NB4 (cell line): ENCODE measurements around the gene SMC1B.
"Not testable (repeated sequence)": the region's sequence is repeated elsewhere in the genome, so short reads cannot be mapped to it uniquely, and the experiment has no call there.

Experiments
- DNase-seq: peaks from one replicate; pipeline ENCODE4 v3.0.0; 2010; ENCODE audit warnings: low read depth
- H3K4me3 ChIP-seq: one replicate; pipeline ENCODE4 v1.5.1; 2011; ENCODE audit warnings: mild to moderate bottlenecking, low read depth, low read length, moderate library complexity
- MYC ChIP-seq: IDR thresholded peaks from 2 replicates; pipeline ENCODE4 v1.6.1; 2011; ENCODE audit warnings: low read depth, low read length
- POLR2A ChIP-seq: IDR thresholded peaks from 2 replicates; pipeline ENCODE4 v1.6.1; 2011; ENCODE audit warnings: mild to moderate bottlenecking; ENCODE audit not compliant: insufficient read length; ENCODE audit errors: extremely low read depth
- TF ChIP-seq, protein P1 (sequence below): IDR thresholded peaks from one replicate; pipeline ENCODE4 v1.5.1; 2012; ENCODE audit warnings: low read depth, low read length
- TF ChIP-seq, protein P2 (sequence below): IDR thresholded peaks from 2 replicates; pipeline ENCODE4 v1.6.1; 2011; ENCODE audit warnings: low read depth, low read length

SMC1B gene

DNA sequence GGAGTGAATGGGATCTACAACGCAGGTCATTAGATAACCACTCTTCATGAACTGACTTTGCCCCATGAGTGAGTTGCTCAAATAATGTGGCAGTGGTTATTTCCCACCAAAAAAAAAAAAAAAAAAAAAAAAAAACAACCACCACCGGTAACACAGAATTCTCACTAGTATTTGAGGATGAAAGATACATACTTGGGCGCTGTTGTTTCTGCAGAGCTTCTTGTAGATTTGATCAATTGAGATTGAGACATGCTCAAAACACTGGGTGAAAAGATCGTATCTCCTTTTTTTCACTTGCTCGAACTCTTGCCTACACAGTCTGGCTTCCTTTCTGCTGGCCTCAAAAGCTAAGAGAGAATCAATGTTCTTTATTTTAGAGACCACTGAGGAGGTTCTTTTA, 59.6 kb downstream of the SMC1B start:
- H3K4me3 ChIP-seq: no peak overlapping the region
- TF ChIP-seq POLR2A (no peak), MYC (no peak)
- TF ChIP-seq, protein P1, sequence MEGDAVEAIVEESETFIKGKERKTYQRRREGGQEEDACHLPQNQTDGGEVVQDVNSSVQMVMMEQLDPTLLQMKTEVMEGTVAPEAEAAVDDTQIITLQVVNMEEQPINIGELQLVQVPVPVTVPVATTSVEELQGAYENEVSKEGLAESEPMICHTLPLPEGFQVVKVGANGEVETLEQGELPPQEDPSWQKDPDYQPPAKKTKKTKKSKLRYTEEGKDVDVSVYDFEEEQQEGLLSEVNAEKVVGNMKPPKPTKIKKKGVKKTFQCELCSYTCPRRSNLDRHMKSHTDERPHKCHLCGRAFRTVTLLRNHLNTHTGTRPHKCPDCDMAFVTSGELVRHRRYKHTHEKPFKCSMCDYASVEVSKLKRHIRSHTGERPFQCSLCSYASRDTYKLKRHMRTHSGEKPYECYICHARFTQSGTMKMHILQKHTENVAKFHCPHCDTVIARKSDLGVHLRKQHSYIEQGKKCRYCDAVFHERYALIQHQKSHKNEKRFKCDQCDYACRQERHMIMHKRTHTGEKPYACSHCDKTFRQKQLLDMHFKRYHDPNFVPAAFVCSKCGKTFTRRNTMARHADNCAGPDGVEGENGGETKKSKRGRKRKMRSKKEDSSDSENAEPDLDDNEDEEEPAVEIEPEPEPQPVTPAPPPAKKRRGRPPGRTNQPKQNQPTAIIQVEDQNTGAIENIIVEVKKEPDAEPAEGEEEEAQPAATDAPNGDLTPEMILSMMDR: no peak
- TF ChIP-seq, protein P2, sequence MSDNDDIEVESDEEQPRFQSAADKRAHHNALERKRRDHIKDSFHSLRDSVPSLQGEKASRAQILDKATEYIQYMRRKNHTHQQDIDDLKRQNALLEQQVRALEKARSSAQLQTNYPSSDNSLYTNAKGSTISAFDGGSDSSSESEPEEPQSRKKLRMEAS: no peak
- no peak for DNase-seq

DNA sequence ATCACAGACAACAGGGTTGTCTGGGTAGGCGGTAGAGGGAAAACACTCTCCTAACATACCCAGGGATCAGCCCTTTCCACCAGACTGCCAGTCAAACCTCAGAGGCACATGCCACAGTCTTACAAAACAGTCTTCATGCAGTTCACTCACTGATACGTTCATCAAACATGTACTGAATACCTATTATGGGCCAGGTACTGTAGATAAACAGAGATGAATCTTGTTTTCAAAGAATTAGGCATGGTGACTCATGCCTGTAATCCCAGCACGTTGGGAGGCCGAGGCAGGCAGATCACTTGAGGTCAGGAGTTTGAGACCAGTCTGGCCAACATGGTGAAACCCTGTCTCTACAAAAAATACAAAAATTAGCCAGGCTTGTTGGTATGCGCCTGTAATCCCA, 60.6 kb downstream of the SMC1B start:
- DNase-seq, H3K4me3 ChIP-seq: not testable (repeated sequence)

DNA sequence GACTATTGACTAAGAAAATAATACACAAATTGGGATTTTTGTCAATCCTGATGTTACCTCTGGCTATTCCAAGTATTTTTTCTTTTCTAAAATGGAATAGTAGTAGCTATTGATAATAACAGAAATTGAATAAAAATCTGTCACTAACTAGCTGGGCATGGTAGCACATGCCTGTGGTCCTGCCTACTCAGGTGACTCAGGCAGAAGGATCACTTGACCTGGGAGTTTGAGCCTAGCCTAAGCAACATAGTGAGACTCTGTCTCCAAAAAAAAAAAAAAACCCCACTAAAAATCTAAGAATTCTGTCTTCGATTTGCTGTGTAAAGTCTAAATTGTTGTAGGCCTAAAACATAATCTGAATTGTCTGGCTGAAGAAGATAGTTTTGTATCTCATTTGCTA, 61.4 kb downstream of the SMC1B start:
- H3K4me3 ChIP-seq: no peak overlapping the region
- TF ChIP-seq POLR2A (no peak), MYC (no peak)
- TF ChIP-seq, protein P1: no peak
- TF ChIP-seq, protein P2: no peak
- DNase-seq: no peak

DNA sequence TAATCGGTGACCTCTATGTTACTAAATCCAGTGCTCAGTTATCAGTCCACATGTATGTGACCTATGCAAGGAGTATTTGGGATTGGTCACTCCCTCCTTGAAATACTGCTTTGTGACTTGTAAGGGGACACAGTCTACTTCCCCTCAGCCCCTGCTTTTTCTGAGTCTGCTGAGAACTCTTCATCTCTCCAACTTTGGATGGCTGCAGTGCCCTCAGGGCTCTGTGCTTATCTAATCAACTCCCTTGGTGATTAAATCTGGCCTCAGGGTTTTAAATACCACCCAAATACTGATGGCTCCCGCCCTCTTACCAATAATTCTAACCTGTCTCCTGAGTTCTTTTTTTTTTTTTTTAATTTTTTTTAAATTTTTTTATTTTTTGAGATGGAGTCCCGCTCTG, 63.5 kb downstream of the SMC1B start:
- no peak overlapping the region for H3K4me3 ChIP-seq

DNA sequence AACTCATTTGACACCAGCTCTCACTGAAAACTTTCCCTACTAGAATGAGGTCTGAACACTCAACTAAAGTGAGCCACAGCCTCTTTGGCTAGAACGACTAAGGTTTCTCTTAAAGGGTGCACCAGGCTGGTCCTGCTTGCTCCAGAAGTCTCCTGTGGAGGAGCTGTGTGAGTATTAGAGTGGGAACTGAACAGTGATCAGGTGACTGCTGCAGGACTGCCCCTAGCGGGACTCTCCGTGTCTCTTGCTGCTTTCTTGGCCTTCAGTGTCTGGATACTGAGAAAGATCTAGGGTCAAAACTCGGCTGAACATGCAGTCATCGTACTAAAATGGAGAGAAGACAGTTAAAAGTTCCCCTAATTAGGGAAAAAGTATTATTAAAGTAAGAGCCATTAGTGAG, 69.1 kb downstream of the SMC1B start:
- TF ChIP-seq, protein P2: no peak
- TF ChIP-seq POLR2A (no peak), MYC (no peak)
- TF ChIP-seq, protein P1: no peak
- H3K4me3 ChIP-seq: no peak overlapping the region
- no peak for DNase-seq

More for the DNA sequence above, 63.5 kb downstream of the SMC1B start:
- TF ChIP-seq MYC (no peak), POLR2A (no peak)
- TF ChIP-seq, protein P2: no peak
- TF ChIP-seq, protein P1: no peak
- no peak for DNase-seq

DNA sequence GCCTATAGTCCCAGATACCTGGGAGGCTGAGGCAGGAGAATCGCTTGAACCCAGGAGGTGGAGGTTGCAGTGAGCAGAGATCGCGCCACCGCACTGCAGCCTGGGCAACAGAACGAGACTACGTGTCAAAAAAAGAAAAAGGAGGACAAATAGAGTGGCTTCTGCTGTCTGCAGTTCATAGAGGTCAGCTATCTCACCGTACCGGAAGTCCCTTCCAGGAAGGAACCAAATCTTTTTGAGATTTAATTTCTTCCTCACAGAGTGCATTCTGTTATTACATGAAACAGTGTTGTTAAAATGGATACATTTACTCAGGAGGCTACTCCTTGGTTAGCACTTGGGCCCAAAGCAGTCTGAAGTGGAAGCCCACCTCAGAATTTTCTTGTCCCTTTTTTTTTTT, 70.3 kb downstream of the SMC1B start:
- DNase-seq: no peak
- no peak overlapping the region for H3K4me3 ChIP-seq
- TF ChIP-seq, protein P2: no peak
- TF ChIP-seq MYC: no peak
- no peak for TF ChIP-seq POLR2A
- TF ChIP-seq, protein P1: no peak
